Mucosa of stomach (tissue), 1 donor: ENCODE results near the gene RINL.
A peak's percentile ranks its signal among the peaks of the same experiment; 100 is the strongest.

Experiments
- H3K27me3 ChIP-seq: one replicate; pipeline ENCODE4 v1.7.0; 2013; ENCODE audit warnings: mild to moderate bottlenecking, low read length; ENCODE audit not compliant: control insufficient read depth, insufficient read depth
- H3K36me3 ChIP-seq: one replicate; pipeline ENCODE4 v1.7.0; 2013; ENCODE audit warnings: low read length; ENCODE audit not compliant: control insufficient read depth, insufficient read depth
- H3K4me1 ChIP-seq: one replicate; pipeline ENCODE4 v1.7.0; 2013; ENCODE audit warnings: mild to moderate bottlenecking, low read length; ENCODE audit not compliant: control insufficient read depth, insufficient read depth
- H3K4me3 ChIP-seq: one replicate; pipeline ENCODE4 v1.7.0; 2013; ENCODE audit warnings: low read length
- H3K9ac ChIP-seq: one replicate; pipeline ENCODE4 v1.7.0; 2013; ENCODE audit warnings: mild to moderate bottlenecking, low read length, moderate library complexity
- H3K9me3 ChIP-seq: one replicate; pipeline ENCODE4 v1.7.0; 2013; ENCODE audit warnings: mild to moderate bottlenecking, low read length, moderate library complexity; ENCODE audit not compliant: control insufficient read depth
- donor health status: Pancreatic carcinoma.

Gene RINL

DNA sequence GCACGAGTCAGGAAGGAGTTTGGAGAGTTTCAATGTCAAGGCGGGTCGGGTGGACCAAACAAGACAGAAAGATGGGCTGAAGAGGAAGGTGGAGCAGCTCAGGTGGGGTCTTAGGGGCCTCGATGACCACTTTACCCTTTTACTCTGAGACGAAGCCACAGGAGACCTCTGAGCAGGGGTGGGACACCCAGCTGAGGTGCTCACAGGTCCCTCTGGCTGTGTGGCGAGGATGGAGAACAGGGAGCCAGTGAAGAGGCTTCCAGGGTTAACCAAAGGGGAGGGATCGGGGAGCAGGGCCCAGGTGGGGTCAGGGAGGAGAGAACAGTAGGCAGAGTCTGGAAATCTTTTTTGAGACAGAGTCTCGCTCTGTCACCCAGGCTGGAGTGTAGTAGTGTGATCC is 35.9 kb upstream of the RINL start:
- H3K27me3 ChIP-seq, result peaks cover 16% of the 10 kb centered on the region
- no peaks in the 10 kb centered on the region for H3K4me1 ChIP-seq
- H3K4me3 ChIP-seq, result no peak overlapping the region
- no peaks in the 10 kb centered on the region for H3K9me3 ChIP-seq
- H3K36me3 ChIP-seq, result no peaks in the 10 kb centered on the region
- H3K9ac ChIP-seq, result no peak overlapping the region

DNA sequence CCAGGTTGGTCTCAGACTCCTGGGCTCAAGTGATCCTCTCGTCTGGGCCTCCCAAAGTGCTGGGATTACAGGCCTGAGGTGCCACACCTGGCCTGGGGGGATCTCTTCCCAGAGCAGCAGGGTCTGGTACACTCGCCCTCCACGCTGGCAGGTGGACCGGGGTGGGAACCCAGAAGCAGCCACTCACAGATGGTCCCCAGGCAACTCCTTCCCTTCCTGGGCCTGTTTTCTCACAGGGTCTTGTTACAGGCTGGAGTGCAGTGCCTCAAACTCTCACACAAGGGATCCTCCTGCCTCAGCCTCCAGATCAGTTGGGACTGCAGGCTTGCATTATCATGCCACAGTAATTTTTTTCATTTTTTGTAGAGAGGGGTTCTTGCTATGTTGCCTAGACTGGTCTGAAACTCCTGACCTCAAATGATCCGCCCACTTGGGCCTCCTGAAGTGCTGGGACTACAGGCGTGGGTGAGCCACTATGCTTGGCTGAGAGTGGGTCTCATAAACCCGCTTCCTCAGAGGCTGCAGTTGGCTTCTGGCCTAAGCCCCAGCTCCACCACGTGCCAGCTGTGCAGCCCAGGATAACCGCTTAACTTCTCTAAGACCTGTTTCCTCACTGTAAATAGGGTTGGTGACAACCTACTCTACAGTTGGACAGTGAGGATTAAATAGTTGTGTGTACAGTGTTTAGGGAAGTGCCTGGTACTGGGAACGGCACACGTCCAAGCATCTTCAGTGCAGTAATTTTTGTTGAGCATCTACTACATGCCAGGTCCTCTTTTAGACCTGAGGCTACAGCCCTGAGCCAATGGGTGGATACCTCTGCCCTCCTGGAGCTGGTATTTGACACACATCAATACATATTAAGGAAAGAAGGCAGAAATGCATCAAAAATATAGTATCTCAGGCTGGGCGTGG is 34.8 kb upstream of the RINL start:
- Histone ChIP-seq H3K27me3 (peaks cover 16% of the 10 kb centered on the region), H3K9ac (no peak overlapping the region), H3K4me1 (no peaks in the 10 kb centered on the region), H3K9me3 (no peaks in the 10 kb centered on the region), H3K4me3 (no peak overlapping the region), H3K36me3 (no peaks in the 10 kb centered on the region)

DNA sequence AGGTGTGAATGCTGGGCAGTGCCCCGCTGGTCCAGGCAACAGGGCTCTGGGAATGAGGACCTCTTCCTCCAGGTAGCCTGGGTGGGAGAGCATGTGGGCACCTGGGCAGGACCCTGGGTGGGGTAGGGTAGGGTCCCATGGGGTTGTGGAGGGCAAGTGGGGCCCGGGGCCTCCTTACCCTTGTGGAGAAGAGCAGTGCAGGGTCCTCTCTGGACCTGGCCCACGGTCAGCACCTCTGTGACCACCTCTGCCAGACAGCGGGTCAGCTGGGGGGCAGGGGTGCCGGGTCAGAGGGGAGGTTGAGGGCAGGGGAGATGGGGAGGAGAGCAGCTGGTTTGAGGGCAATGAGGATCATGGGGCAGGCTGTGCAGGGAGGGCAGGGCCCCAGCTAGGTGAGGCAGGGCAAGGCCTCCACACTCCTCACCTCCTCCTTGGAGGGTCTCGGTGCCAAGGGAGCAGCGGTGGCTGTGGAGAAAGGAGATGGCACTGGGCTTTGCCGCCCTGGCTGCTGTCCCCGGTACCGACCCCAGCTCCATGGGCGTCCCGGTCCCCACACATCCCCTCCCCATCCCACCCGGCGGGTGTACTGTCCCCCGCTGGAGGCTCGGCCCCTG is 33.4 kb upstream of the RINL start:
- no peak overlapping the region for H3K4me3 ChIP-seq
- no peaks in the 10 kb centered on the region for H3K36me3 ChIP-seq
- H3K4me1 ChIP-seq, result no peaks in the 10 kb centered on the region
- H3K9me3 ChIP-seq, result no peaks in the 10 kb centered on the region
- no peak overlapping the region for H3K9ac ChIP-seq
- H3K27me3 ChIP-seq, result peaks cover 16% of the 10 kb centered on the region

DNA sequence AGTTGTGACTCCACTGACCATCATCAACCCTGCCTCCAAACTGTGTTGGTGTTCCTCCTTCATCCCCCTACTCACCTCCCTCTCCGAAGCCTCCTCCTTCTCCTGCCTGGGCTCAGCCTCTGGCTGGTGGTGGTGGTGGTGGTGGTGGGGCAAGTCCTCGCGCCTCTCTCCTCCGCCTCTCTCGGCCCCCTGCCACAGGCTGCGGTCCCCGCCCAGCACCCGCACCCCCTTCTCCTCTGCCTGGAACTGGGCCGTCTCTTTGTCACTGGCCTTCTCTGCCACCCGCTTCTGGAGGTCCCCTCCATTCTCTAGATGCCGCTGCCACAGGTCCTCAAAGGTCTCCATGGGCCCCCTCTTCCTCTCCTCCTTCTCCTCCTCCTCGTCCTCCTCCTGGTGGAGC is 32.4 kb upstream of the RINL start:
- H3K9me3 ChIP-seq, result no peaks in the 10 kb centered on the region
- H3K4me3 ChIP-seq, result no peak overlapping the region
- no peaks in the 10 kb centered on the region for H3K4me1 ChIP-seq
- peaks cover under 1% of the 10 kb centered on the region for H3K36me3 ChIP-seq
- peaks cover 16% of the 10 kb centered on the region for H3K27me3 ChIP-seq
- no peak overlapping the region for H3K9ac ChIP-seq

DNA sequence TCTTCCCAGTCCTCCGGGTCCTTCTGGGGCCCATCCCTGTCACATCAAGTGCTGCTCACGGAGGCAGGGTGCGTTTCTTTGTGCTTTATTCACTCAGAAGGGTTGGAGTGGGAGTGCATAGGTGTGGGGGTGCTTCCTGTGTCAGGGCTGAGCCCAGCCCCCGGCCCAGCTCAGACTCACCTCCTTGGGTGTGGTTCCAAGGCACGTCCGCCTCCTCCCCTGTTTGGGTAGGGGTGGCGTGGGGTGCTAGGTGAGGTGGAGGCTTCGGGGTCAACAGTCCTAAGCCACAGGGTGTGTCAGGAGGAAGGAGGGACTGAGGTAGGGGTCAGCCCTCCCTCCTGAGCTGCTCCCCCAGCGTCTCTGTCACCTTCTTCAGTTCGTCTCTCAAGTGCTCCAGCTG is 30.8 kb upstream of the RINL start:
- H3K36me3 ChIP-seq, result peaks cover 9% of the 10 kb centered on the region

DNA sequence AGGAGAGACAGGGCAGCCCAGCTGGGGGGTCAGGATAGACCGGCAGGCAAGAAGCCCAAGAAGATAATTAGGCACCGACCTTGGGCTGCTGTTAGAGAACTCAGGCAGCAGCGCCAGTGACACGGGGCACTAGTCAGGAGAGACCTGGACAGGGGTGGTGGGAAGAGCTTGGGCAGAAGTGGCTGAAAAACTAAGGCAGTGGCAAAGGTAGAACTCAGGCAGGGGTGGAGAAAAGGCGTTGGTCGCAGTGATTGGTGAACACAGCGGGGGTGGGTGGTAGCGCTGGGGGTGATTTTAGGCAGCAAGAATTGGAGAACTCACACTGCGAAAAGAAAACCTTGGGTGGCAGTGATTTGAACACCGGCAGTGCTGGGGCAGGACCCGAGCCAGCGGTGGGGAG is 29.6 kb upstream of the RINL start:
- no peak overlapping the region for H3K4me3 ChIP-seq
- peaks cover 9% of the 10 kb centered on the region for H3K36me3 ChIP-seq
- no peaks in the 10 kb centered on the region for H3K4me1 ChIP-seq
- no peaks in the 10 kb centered on the region for H3K9me3 ChIP-seq
- peaks cover 16% of the 10 kb centered on the region for H3K27me3 ChIP-seq
- no peak overlapping the region for H3K9ac ChIP-seq

More for the DNA sequence above, 30.8 kb upstream of the RINL start:
- Histone ChIP-seq H3K9me3 (no peaks in the 10 kb centered on the region), H3K9ac (no peak overlapping the region), H3K4me3 (no peak overlapping the region), H3K27me3 (peaks cover 16% of the 10 kb centered on the region), H3K4me1 (no peaks in the 10 kb centered on the region)

DNA sequence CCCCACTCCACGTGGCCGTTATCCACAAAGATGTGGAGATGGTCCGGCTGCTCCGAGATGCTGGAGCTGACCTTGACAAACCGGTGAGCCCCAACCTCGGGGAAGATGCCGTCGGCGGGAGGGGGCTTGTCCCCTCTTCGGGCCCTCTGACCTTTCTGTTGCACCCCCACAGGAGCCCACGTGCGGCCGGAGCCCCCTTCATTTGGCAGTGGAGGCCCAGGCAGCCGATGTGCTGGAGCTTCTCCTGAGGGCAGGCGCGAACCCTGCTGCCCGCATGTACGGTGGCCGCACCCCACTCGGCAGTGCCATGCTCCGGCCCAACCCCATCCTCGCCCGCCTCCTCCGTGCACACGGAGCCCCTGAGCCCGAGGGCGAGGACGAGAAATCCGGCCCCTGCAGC is 29.2 kb upstream of the RINL start:
- Histone ChIP-seq H3K4me1 (no peaks in the 10 kb centered on the region), H3K9me3 (no peaks in the 10 kb centered on the region), H3K4me3 (no peak overlapping the region), H3K36me3 (peaks cover 9% of the 10 kb centered on the region), H3K27me3 (peaks cover 12% of the 10 kb centered on the region), H3K9ac (no peak overlapping the region)

DNA sequence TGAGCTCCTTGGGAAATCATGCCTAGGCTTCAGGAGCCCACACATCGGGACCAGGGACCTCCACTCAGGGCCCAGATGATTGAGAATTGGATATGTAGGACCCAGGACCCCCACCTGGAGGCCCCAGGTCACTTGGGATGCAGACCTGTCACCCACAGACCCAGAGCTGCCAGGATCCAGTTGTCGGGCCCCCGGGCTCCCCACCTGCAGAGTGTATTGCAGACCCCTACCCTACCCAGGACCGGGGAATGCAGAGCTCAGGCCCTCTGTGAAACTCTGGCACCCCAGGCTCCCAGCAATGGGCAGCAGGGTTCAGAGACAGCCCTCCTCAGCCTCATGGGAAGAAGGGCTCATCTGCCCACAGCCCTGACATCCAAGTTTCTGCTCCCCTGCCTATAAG is 27.5 kb upstream of the RINL start:
- Histone ChIP-seq H3K9ac (no peak overlapping the region), H3K9me3 (no peaks in the 10 kb centered on the region), H3K4me1 (peaks cover 9% of the 10 kb centered on the region), H3K27me3 (no peaks in the 10 kb centered on the region), H3K36me3 (peaks cover 9% of the 10 kb centered on the region), H3K4me3 (no peak overlapping the region)

DNA sequence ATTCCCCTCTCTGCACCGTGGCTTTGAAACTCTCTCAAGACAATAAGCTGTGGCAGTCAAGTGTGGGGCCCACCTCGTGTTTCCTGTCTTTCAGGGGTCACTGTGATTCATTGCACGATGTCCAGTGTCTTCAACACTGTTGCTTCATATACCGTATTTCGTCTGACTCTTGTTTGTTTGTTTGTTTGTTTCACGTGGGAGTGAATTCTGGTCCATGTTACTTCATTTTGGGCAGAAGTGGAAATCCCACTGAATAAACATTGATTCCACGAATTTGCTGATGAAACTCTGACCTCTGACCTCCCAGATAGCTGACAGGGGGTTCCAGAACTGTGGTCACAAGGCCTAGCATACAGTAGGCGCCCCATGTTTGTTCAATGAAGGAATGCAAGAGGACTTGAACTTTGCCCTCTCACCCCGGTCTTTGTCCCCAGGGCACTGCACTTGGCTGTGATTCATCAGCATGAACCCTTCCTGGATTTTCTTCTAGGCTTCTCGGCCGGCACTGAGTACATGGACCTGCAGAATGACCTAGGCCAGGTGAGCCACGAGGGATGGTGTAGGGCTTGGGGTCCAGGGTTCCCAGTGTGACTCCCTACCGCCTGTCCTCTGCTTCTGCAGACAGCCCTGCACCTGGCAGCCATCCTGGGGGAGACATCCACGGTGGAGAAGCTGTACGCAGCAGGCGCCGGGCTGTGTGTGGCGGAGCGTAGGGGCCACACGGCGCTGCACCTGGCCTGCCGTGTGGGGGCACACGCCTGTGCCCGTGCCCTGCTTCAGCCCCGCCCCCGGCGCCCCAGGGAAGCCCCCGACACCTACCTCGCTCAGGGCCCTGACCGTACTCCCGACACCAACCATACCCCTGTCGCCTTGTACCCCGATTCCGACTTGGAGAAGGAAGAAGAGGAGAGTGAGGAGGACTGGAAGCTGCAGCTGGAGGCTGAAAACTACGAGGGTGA is 26.8 kb upstream of the RINL start:
- Histone ChIP-seq H3K36me3 (peaks cover 9% of the 10 kb centered on the region), H3K9me3 (no peaks in the 10 kb centered on the region), H3K4me3 (no peak overlapping the region), H3K27me3 (no peaks in the 10 kb centered on the region), H3K9ac (no peak overlapping the region), H3K4me1 (peaks cover 9% of the 10 kb centered on the region)

DNA sequence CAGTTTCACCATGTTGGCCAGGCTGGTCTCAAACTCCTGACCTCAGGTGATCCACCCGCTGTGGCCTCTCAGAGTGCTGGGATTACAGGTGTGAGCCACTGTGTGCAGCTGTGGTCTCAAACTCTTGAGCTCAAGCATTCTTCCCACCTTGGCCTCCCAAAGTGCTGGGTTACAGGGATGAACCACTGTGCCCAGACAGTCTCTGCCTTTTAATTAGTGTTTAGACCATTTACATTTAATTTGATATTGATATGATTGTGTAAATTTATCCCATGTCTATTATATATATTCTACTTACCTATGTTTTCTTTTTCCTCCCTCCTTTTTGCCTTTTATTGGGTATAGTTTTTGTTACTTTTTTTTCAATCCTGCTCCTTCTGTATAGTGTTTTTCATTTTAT is 23.6 kb upstream of the RINL start:
- Histone ChIP-seq H3K4me3 (no peak overlapping the region), H3K4me1 (peaks cover 19% of the 10 kb centered on the region), H3K9ac (no peak overlapping the region), H3K27me3 (no peaks in the 10 kb centered on the region), H3K9me3 (no peaks in the 10 kb centered on the region), H3K36me3 (peaks cover 9% of the 10 kb centered on the region)

DNA sequence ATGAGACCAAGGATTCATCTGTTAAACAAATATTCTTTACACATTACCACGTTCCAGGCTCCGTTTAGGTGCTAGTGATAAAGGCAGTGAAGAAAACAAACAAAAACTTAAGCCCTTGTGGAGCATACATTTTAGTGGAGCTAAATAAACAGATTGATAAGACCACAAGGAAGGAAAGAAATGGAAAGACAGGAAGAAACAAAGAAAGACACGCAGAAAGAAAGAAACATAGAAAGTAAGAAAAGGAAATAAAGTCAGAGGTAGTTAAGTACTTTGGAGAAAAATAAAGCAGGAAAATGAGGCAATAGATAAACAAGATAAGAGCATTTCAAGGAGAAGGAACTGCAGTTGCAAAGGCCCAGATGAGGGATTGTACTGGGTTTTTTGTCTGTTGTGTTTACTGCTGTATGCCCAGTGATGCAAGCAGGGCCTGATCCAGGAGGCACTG is 22.7 kb upstream of the RINL start:
- no peaks in the 10 kb centered on the region for H3K27me3 ChIP-seq
- H3K36me3 ChIP-seq, result peaks cover 9% of the 10 kb centered on the region
- H3K4me3 ChIP-seq, result no peak overlapping the region
- no peaks in the 10 kb centered on the region for H3K9me3 ChIP-seq
- peak overlapping the region; percentile 88 for H3K9ac ChIP-seq
- peaks cover 19% of the 10 kb centered on the region for H3K4me1 ChIP-seq
